PC-9 (cell line): ENCODE measurements around the gene PCNT.

ENCODE experiments used
- EZH2 ChIP-seq: fragments of 200-600 bp; sonication (generic); IDR thresholded peaks from 2 replicates; pipeline ENCODE4 v1.8.0; 2017; ENCODE audit warnings: antibody characterized with exemption, low read depth
- TF ChIP-seq, protein P1 (sequence below): fragments of 200-600 bp; sonication (generic); conservative IDR thresholded peaks from 2 replicates; pipeline ENCODE4 v1.6.1; 2017; ENCODE audit warnings: mixed run types, antibody characterized with exemption, mild to moderate bottlenecking, moderate library complexity

- TF ChIP-seq, protein P1, sequence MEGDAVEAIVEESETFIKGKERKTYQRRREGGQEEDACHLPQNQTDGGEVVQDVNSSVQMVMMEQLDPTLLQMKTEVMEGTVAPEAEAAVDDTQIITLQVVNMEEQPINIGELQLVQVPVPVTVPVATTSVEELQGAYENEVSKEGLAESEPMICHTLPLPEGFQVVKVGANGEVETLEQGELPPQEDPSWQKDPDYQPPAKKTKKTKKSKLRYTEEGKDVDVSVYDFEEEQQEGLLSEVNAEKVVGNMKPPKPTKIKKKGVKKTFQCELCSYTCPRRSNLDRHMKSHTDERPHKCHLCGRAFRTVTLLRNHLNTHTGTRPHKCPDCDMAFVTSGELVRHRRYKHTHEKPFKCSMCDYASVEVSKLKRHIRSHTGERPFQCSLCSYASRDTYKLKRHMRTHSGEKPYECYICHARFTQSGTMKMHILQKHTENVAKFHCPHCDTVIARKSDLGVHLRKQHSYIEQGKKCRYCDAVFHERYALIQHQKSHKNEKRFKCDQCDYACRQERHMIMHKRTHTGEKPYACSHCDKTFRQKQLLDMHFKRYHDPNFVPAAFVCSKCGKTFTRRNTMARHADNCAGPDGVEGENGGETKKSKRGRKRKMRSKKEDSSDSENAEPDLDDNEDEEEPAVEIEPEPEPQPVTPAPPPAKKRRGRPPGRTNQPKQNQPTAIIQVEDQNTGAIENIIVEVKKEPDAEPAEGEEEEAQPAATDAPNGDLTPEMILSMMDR, result no peak
- TF ChIP-seq EZH2, result no peak
Observed at GRCh38 chr21:46489800-46490199, 165.8 kb downstream of the PCNT start.
